Ureter (tissue), 1 donor: ENCODE measurements around the gene MREG. TPM values are rescaled to one million over a fixed set of nuclear protein-coding genes. Genes with fewer than 3 reads are reported as not detected.
"Not testable (repeated sequence)": the region's sequence is repeated elsewhere in the genome, so short reads cannot be mapped to it uniquely, and the experiment has no call there.

Experiments
- DNase-seq: peaks from one replicate; pipeline ENCODE4 v3.0.0-alpha.2; 2020; ENCODE audit warnings: low spot score
- total RNA-seq: library from RNA; stranded (reverse); gene quantifications from one replicate; pipeline ENCODE4 v1.2.4, GENCODE V29; 2023
- donor health status: DM: yes; HTN: yes; CAD: no.

The MREG gene
- total RNA-seq, 1 donor from 2014 or later, result 13.8 TPM

GRCh38 chr2:215961981-215962380 is 51.4 kb downstream of the MREG start:
- DNase-seq, result no peak

- DNase-seq, result no peak
Observed at GRCh38 chr2:215958257-215958656, 55.1 kb downstream of the MREG start.

GRCh38 chr2:215957354-215958122 is 55.8 kb downstream of the MREG start:
- DNase-seq, result not testable (repeated sequence)

GRCh38 chr2:215952860-215953637 is 60.3 kb downstream of the MREG start:
- no peak for DNase-seq

GRCh38 chr2:215951558-215951957 is 61.8 kb downstream of the MREG start:
- no peak for DNase-seq

- no peak for DNase-seq
Observed at GRCh38 chr2:215949991-215950404, 63.4 kb downstream of the MREG start.

- DNase-seq, result no peak
Observed at GRCh38 chr2:215948051-215948450, 65.3 kb downstream of the MREG start.

GRCh38 chr2:215946586-215946985 is 66.8 kb downstream of the MREG start:
- DNase-seq, result no peak

GRCh38 chr2:215942194-215942593 is 71.2 kb downstream of the MREG start:
- DNase-seq, result no peak

- no peak for DNase-seq
Observed at GRCh38 chr2:215941726-215942125, 71.6 kb downstream of the MREG start.

- no peak for DNase-seq
Observed at GRCh38 chr2:215940645-215941184, 72.6 kb downstream of the MREG start.

- DNase-seq, result no peak
Observed at GRCh38 chr2:215937190-215937589, 76.2 kb downstream of the MREG start.

GRCh38 chr2:215933151-215933550 is 80.2 kb downstream of the MREG start:
- DNase-seq, result no peak

GRCh38 chr2:215931256-215931903 is 82.0 kb downstream of the MREG start:
- DNase-seq, result peak; percentile 61

GRCh38 chr2:215930505-215931253 is 82.7 kb downstream of the MREG start:
- DNase-seq, result no peak

- DNase-seq, result no peak
Observed at GRCh38 chr2:215929602-215930335, 83.6 kb downstream of the MREG start.

- DNase-seq, result no peak
Observed at GRCh38 chr2:215928086-215928485, 85.3 kb downstream of the MREG start.

GRCh38 chr2:215926992-215927391 is 86.4 kb downstream of the MREG start:
- DNase-seq, result not testable (repeated sequence)

- DNase-seq, result no peak
Observed at GRCh38 chr2:215921895-215922294, 91.5 kb downstream of the MREG start.

GRCh38 chr2:215920244-215921100 is 92.9 kb downstream of the MREG start:
- DNase-seq, result peak; percentile 78
